NCI-H2227 treated with DMSO at 0.1 percent for 48 hours (cell line): ENCODE data around the gene SPTLC3.

Experiments
- DNase-seq: peaks from one replicate; lab custom pipeline; 2025; lab: John Stamatoyannopoulos, UW

Gene SPTLC3

GRCh38 chr20:13031751-13032150 lies 23.0 kb downstream of the SPTLC3 start:
- DNase-seq = no peak

DNA sequence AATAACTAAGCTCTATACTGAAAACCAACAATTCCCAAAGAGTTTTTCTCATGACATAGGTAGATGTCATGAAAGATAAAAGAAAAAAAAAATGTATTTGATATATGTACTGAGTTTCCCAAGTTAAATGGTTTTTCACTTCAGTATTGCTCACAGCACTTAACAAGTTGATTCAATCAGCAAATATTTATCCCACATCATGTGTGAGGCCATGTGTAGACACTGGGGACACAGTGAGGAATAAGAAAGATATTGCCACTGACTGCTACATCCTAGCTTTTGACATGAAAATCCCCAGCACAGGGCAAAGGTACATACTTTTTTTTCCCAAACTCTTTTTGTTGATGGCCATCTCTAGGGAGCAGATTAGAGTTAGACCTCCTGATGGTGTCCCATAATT lies 25.3 kb downstream of the SPTLC3 start:
- DNase-seq = no peak

DNA sequence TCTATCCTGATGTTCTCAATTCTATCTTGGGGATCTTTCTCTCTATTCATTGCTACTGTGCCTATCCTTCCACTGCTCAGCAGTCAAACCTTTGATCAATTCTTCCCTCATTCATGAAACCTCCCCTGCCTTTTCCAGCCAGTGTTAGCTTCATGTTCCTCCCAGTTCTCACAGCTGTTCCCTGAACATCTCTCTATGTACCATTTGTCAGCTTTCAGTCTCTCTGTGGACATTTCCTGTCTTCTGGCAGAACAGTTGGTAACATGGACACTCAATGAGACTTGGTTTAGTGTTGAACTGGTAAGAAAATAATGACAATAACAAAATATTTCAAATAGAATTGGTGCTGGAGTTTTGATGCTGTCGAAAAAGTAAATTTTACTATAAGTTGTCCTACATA lies 26.2 kb downstream of the SPTLC3 start:
- DNase-seq = no peak

- DNase-seq = no peak
These were observed 26.8 kb downstream of the SPTLC3 start for GRCh38 chr20:13035399-13036152.

DNA sequence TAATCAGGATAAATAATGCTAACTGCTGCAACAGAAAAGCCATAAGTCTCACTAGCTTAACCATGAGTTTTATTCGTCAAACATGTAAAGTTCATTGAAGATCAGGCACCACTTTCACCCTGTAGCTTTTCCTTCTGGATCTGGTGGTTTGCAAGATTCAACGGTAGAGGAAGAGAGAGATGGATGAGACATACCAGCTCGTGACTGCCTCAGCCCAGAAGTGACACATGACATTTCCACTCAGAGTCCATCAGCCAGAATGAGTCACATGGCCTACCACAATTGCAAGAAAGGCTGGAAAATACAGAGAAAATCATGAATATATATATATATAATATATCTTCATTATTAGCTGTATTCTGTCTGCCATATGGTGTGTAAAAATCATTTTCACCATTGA lies 29.0 kb downstream of the SPTLC3 start:
- no peak for DNase-seq

DNA sequence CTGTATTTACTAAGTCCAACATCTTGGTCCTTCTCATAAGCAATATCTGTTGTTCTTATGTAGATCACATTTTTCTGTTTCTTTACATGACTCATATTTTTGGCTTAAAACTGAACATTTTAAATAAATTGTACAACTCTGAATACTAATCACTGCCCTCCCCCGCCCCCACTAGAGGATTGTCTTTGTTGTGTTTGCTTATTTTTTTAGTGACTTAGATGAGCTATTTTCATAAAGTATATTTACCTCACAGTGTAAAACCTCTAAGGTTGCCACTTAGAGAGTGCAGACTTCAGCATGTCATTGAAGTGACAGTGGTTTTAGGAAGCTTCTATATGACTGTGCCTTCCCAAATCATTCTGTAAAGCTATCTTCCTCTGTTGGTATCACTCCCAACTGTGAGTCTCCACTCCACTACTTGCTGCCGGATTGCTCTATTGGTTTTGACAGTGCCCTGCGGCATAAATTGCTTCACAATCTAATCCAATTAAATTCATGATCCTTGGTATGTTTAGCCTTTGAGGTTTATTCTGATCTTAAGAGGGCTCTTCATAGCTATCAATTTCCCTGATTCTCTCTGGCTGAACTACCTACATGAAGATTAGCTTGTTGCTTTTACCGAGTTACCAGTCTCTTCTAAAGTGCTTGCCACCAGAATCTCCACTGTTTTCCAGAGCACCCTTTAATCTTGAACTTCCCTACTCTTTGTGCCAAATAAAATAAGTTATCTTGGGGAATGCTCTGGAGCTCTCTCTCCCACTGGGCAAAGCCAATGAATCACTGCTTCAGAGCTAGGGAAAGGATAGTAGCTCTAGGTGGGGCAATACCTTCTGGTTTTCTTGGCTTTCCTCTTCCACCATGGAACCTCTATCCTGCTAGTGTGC lies 33.0 kb downstream of the SPTLC3 start:
- no peak for DNase-seq

DNA sequence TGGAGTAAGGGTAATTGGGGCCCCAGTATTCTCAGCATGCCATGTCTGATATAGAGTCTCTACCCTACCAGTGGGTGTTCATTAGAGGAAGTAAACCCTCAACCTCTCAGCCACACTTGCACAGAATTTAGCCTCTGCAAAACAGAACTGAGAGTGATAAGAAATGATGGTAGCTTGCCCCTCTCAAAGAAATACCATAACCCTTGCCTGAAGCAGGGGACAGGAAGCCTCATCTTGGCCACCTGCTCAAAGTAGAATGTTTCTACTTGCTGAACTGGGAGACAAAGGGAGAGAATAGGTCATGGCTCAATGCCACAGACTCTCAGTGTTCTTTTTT lies 33.7 kb downstream of the SPTLC3 start:
- DNase-seq = no peak

DNA sequence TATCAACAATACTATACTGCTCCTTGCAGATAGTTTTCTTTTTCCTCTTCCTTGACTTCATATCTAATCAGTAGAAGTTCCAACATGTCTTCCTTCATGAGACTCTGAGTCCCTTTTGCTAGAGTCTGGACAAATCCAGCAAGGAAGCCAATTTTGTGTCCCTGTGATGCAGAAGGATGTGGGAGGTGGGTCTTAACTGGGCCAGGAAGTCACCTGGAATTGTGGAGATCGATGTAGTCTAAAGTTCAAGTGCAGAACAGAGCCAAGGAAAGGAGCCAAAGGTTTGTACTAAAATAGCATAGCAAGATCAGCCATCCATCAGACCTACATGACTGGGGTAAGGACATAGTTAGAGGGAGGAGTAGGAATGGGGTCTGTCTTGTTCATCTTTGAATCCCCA lies 37.6 kb downstream of the SPTLC3 start:
- no peak for DNase-seq

GRCh38 chr20:13054011-13054410 lies 45.2 kb downstream of the SPTLC3 start:
- DNase-seq = no peak

DNA sequence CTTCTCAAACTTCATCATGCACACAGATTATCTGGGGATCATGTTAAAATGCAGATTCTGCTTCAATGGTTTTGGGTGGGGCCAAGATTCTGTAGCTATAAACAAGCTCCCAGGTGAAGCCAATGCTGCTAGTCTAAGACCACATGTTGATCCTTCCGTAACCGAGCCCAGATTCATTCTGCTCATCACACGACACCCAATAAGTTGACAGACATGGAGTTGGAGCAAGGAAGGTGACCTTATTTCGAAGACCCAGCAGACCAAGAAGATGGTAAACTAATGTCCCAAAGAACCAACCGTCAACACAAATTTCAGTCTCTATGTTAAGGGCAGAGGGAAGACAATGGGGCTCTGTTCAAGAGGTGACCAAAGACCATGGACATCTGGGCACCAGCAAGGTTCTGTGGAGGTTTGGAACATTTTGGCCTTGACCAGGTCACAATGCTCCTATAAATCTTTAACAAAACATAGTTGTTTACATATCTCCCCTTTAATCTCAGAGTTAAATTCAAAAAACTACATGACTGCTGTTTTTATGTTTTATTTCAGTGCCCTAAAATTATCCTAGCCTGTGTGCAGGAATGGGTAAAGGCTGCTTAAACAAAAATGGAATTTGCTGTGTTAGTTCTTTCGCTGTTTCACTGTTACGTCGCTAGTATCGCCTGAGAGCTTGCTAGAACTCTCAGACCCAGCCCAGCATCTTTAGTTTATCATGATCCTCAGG lies 50.1 kb downstream of the SPTLC3 start:
- no peak for DNase-seq

DNA sequence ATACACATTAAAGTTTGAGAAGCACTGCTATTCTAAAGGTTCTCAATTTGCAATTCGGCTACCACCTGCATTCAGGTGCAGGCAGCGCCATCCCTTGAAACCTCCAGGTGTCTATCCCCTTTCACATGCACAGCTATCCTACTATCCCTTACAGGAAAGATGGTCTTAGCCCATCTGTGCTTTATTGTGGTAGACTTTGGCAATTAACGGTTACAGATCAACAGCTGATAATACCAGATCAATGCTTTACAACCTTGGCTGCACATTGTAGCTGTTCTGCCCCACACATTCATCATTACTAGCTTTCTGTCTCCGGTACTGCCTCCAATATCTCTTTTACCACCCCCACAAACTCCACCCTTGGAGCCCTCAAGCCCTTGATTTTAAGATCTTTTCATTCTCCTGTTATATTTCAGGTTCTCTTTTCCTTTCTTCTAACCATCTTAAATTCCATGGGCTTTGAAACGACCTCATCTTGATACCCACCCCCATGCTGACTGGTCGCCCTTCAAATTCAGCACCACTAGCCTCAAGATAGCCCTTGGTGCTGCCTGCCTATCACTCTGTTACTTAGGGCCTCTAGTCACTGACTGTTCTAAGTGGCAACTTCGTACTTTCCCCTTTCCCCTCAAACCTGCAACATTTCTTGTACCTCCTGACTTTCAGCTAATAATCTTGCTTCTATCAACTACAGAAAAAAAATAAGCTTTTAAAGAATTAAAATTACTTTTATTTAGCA lies 50.8 kb downstream of the SPTLC3 start:
- no peak for DNase-seq

GRCh38 chr20:13060327-13060726 lies 51.6 kb downstream of the SPTLC3 start:
- DNase-seq = no peak

DNA sequence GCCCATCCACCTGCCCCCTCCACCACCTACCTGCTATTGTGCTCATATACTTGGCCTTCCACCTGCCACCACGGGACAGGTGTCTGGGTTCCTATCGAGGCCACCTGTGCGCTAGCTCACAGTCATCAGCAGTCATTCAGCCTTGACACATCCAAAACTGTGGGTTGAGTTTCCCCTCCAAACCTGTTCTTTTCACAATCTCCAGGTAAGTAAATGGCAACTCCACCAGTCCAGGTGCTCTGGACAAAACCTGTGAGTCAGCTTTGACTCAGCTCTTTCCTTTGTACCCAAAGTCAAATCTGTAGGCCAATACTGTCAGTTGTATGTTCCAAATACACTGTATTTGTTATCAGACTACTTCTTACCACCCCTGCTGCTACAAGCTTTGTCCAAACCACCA lies 52.6 kb downstream of the SPTLC3 start:
- DNase-seq = no peak

DNA sequence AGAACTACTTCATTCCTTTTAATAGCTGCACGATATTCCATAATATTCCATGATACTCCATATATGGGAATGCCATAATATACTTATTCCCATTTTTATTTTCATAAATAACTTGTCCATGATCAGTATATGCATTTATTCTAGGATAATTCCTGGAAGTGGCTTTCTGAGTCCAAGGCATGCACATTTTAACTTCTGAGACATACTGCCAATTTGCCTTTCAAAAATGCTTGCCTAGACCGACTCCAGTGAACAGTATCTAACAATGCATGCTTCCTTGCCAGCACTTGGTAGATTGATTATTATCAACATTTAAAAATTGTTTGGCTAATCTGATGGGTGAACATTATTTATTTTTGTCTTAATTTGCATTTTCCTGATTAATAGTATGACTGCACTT lies 54.0 kb downstream of the SPTLC3 start:
- no peak for DNase-seq

DNA sequence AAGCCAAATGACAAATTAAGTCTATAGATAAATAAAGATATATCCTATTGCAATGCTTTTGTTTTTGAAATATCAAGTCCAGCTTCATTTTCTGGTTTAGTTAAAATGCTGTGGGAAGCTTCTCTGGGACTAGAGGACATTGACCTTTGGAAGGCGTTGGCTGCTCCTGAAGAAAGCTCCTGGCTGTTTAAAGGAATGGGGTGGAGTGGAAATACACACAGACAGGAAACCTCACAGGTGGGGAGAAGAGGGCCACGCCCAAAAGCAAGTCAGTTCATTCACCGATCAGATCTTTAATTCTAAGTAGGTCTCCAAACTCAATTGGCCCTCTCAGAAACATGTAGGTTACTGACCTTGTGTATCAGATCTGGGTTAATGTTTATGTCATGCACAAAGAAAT lies 59.6 kb downstream of the SPTLC3 start:
- no peak for DNase-seq

DNA sequence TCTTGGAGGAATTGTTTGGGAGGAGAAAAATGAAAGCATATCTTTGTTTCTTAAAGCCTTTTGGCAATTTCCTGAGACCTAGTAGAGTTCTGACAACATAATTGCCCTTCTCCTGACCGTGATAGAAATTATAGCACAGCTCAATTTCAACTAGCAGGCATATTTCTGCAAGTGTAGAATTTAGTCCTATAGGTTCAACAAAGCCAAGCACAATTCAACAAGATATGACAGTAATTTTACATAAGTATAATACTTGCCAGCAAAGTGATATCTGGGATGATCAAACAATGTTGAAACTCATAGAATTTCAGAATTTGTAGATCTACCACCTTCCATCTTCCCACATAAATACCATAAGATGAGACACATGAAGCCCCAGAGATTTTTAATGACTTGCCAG lies 73.1 kb downstream of the SPTLC3 start:
- no peak for DNase-seq

DNA sequence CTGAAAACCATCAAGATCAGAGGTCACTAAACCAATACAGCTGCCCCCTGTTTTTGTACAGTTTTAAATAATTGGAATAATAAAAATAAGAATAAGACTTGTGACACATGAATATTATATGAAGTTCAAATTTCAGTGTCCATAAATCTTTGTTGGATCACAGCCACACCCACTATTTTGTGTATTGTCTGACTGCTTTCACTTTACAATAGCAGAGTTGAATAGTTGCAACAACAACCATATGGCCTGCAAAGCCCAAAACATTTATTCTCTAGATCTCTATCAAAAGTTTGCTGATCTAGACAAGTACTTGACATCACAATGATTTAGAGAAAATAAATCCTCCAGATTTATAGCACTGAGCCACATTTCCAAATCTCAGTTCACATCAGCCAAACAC lies 73.6 kb downstream of the SPTLC3 start:
- DNase-seq = no peak

DNA sequence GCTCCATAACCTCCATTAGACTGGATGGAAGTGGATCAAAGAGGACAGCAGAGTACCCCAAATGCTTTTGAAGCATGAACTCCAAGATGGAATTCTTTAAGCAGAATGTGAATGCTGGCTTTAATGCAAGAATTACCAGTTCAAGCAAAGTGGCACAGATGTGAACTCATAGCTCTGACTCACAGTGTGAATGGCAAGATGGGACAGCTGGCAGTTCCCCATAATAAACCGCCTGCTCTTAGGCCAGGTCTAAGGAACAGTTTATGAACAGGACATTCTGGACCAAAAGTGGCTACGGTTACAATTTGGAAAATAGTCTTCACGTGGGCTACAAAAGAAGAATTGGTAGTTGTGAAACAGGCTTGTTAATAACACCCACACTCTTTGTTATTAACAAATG lies 76.5 kb downstream of the SPTLC3 start:
- DNase-seq = no peak

- DNase-seq = no peak
These were observed 81.2 kb downstream of the SPTLC3 start for GRCh38 chr20:13089950-13090469.

- DNase-seq = no peak
These were observed 83.3 kb downstream of the SPTLC3 start for GRCh38 chr20:13092111-13092510.

DNA sequence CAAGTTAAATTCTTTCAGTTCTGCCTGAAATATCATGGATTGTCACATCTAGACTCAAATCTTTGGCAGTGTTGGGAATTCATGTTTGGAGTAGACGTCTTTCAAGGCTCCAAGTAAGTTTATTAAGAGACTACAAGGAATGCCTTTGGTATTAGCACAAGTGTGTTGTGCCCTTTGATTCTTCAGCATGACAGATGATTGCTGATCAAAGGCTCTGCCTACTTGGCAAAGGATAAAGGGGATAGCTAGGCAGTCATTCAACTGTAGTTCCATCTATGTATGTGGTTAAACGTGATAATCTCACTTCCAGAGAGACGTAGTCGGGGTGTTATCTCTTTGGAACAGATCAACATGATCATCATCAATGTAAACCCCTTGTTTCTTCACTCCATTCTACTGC lies 86.2 kb downstream of the SPTLC3 start:
- DNase-seq = no peak
